DMS53 (cell line): ENCODE data around the gene TIPARP.

Experiments used
- DNase-seq: peaks from one replicate; lab custom pipeline; 2025; lab: John Stamatoyannopoulos, UW

The TIPARP gene, protein sequence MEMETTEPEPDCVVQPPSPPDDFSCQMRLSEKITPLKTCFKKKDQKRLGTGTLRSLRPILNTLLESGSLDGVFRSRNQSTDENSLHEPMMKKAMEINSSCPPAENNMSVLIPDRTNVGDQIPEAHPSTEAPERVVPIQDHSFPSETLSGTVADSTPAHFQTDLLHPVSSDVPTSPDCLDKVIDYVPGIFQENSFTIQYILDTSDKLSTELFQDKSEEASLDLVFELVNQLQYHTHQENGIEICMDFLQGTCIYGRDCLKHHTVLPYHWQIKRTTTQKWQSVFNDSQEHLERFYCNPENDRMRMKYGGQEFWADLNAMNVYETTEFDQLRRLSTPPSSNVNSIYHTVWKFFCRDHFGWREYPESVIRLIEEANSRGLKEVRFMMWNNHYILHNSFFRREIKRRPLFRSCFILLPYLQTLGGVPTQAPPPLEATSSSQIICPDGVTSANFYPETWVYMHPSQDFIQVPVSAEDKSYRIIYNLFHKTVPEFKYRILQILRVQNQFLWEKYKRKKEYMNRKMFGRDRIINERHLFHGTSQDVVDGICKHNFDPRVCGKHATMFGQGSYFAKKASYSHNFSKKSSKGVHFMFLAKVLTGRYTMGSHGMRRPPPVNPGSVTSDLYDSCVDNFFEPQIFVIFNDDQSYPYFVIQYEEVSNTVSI

DNA sequence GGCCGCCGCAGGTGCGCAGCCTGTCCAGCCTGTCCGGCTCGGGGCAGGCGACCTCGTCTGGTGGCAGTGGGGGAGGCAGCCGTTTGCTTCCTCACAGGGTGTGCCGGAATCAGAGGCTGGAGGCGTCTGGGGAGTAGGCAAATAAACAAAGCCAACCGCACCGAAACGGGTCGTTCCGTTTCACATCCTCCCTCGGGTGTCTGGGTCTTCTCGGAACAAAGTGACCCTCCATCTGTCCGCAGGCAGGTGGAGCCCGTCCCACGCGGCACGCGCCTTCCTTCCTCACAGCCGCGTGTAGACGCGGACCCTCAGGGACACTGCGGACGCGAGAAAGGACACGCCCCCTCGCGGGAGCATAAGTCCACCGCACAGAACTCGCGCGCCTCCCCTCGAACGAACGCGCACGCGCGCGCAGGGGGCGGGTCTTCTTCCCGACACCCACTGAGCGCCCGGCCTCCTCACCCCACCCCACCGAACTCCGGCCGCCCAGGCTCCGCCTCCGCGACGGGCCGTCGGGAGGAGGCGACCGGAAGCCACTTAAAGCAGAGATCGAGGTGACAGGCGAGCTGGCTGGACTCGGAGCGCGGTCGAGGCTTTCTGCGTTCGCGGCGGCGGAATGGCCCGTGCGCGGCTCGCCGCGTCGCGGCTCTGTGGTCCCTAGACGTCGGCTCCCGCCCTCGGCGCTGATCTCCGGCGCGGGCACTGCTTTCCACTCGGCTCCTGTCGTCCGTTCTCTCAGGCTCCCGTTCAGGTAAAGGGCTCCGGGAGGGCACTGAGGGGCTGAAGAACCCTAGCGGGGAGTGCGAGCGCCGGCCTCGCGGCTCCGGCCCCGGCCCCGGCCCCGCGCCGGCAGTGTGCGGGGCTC is at the start of gene TIPARP:
Gene TIPARP, plus strand, starts transcription at position 545 of the 865 bp plus-strand sequence. CDS start 3,108 bp downstream, outside the sequence.
- peak; percentile 98 for DNase-seq

DNA sequence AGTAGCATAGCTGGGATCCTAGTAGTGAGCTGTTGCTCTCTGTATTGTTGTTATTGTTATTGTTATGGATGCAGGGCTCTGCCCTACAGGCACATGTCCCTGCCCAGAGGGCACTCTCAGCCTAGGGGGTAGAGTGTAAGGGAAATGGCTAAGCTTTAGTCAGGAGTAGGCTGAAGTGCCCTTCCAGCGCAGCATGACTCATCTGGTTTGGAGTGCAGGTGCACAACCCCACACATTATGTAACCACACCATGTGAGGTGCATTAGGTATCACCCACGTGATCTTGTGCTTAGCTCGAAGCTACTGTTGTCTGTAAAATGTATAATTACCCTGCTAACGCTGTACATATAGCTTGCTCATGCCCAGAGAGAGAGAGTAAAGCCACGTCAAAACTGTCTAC is 48.3 kb upstream of the TIPARP start:
- DNase-seq, result peak; percentile 97

DNA sequence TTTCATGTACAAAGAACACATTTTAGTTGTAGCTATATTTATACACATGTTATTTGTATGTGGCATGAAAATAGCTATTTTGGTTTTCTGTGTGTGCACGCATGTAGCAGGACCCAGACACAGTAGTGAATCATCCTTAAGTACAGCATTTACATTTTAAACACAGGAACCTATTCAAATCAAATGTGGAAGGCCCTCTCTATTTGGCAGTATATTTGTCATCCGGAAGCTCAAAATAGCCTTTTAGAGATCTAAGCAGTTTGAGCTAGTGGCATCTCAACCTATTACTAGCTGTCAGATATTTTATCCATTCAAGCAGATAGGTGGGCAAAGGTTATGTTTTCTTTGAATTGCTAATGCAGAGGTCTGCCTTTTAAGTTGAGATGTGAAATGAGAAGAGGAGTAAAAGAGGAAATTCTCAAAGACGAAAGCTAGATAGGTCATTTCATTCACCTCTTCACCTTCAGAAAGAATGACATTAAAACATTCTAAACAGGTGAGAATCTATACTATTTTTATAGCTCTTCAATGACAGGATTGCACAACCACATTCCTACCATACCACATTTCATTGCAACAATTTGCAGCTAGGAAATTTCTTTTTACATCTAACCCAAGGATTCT is 46.3 kb upstream of the TIPARP start:
- no peak for DNase-seq

DNA sequence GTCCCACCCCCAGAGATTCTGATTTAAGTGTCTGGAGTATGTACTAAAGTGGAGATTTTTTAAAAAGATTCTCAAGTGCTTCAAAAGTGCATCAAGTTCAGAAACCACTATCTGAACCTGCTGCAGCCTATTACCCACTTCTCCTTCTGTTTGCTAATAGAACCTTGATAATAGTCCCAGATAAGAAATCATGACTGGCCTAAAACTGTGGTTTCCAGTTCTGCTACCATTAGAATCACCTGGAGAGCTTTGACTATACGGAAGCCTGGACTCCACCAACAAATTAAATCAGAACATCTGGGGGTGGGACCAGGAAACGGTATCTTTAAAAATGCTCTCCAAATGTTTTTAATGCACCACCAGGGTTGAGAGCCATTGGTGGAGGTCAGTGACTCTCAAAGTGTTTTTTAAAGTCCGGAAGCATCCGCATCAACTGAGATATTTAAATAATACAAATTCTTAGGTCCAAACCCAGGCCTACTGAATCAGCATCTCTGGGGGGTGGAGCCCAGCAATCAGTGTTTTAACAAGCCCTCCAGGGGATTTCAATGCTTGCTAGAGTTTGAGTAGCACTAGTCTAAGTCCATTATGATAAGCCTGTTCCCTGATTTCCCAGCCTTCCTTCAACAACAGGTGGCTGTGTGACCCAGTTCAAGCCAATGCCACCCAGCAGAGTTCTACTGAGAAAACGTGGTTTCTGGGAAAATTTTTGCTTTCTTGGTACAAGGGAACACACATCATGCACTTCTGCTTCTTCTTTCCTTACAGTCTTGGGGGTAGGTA is 45.4 kb upstream of the TIPARP start:
- DNase-seq, result no peak

DNA sequence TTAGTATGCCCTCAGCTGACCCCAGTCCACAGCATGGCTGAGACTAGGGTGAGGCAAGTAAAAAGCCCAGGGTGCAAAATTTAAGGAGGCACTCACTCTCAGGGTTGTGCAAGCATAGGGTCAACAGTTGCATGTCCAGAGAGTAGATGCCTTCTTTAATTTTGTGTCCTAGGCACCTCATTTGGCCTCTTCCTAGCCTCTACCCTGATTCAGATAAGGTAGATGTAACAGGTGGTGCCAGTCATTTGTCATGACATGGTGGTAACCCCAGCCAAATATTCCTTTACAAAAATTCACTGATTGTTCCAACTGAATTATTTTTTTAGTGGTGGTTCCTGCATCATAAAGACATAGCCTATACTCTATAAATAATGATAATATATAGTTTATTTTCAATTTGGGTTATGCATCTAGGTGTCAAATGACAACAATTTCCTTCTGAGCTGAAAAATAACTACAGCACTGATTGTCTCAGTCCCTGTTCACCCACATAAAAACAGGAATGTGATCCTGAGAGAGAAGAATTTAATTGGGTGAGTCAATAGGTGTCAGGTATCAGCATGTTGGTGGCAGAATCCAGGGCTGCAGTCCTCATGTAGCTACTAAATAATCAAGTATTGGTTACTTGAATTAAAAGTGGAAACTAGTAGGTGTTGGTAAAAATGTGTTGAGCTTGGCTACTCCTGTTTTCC is 44.2 kb upstream of the TIPARP start:
- peak; percentile 33 for DNase-seq

DNA sequence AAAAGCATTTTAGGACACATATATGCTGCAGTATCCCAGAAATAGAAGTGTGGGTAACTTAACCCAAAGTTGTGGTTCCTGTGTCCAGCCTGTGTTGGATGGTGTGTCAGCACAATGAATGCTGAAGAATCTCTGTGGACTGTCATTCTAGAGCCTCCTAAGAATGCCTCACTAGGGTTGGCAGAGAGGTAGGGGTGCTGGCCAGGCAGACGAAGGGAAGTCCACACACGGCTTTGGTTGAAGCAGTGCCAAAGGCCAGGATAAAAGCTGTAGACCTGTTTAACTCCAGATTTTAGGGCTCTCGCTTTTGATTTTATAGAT is 43.7 kb upstream of the TIPARP start:
- no peak for DNase-seq

DNA sequence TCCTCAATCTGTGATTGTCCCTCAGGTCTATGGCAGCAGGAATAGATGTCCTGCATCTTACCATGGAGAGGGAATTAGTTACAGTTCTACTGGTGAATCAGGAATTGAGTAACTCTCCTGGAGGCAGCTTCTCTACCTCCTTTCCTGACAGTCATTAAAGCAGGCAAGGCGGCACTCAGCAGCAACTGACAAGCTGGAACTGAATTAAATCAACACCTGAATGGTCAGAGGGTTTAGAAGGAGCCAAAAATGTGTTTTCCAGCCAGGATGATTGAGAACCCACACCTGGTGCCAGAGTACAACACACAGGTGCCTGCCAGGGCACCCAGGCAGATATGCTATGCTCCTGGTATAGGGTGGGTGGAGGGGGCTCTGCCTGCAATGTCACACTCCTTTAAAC is 43.1 kb upstream of the TIPARP start:
- no peak for DNase-seq

DNA sequence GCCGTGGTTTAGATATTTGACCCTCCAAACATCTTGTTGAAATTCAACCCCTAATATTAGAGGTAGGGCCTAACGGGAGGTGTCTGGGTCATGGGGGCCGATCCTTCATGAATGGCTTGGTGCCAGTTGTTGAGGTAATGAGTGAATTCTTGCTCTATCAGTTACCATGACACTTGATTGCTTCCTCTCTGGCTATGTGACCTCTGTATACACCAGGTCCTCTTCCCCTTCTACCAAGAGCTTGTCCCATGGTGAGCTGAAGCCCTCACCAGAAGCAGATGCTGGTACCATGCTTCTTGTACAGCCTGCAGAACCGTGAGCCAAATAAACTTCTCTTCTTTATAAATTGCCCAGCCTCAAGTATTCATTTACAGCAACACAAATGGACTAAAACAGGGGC is 41.8 kb upstream of the TIPARP start:
- no peak for DNase-seq

DNA sequence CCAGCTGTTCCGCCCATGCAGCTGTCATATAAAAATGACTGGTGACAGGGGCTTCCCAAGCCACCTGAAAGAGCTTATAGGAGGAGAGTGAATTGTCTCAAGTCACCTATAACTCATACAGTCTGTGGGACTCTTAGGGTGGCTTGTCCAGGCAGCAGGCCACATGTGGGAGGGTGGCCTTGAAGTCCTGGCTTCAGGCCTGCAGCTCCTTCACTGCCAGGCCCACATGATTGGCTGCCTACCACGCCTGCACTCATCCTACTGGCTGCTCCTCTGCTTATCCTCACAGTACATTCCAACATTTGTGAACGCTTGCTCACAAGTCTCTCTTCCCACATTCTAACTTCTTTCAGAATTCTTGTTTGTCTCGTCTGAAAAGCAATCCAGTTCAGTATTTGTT is 41.1 kb upstream of the TIPARP start:
- DNase-seq, result no peak

DNA sequence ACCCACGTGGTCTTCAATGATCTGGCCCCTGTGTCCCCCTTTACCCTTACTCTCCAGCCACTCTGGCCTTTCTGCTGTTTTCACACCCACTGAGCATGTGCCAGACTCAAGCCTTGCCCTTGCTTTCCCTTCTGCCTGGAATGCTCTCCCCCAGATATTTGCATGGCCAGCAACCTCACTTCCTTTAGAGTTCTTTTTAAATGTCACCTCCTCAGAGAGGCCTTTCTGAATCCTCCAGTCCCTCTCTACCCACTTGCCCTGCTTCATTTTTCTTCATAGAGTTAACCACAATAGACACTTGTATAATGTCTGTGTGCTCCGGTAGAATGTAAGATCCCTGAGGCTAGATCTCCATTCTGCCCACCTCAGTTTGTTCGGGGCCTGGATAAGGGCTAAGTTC is 39.4 kb upstream of the TIPARP start:
- no peak for DNase-seq

DNA sequence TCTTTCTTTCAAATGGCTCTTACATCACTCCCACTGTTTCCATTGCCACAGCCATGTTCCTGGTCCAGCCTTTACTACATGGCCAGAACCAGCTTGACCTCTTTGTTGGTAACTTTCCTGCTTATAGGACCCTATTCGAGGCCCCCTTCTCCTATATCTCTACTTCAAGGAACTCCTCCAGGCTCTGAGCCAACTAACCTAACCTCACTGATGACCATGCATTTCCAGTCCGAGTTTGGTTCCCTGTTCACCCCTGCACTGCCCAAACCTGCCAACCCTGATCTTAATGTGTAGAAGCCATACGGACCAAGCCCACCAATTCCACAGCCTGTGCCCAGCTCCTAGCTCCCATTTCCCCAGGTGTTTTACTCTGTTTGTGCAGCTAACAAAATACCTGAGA is 38.4 kb upstream of the TIPARP start:
- no peak for DNase-seq

DNA sequence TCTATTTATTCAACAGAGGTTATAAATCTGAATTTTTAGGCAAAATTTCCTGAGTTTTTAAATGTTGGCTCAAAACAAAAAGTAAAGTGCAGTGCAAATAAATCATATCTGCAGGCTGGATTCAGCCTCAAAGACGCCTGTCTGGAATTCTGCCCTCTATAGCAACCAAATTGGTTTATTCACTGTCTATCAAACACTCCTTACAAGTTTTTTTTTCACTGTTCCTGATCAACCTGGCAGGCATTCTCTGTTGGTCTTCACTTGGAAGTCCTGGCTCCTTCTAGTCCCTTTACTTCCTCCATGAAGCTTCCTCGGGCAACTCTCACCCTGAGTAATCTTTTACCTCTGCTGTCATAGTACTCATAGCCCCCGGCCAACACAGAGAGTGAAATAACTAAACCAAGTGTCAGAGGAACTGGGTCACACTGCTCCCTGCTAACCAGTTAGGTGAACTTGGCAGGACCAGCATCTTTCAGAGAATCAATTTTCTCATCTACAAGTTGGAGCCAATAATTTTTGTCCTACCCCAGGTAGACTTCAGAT is 36.8 kb upstream of the TIPARP start:
- DNase-seq, result no peak

DNA sequence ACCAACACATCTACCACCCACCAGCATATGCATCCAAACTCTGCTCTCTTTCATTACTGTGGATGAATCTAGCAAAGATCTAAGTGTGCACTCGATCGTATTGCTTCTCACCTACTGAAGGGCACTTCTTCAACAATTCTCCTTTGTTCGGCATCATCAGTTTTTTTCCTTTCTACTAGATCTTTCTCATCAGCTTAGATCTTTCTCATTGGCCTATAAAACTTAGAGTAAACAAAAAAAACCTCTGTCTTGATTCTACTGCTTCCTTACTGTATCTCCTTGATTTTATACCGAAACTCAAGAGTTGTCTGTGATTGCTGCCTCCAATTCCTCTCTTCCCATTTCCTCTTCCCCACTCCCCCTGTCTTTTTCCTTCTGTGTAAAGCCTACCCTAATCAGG is 36.1 kb upstream of the TIPARP start:
- no peak for DNase-seq

DNA sequence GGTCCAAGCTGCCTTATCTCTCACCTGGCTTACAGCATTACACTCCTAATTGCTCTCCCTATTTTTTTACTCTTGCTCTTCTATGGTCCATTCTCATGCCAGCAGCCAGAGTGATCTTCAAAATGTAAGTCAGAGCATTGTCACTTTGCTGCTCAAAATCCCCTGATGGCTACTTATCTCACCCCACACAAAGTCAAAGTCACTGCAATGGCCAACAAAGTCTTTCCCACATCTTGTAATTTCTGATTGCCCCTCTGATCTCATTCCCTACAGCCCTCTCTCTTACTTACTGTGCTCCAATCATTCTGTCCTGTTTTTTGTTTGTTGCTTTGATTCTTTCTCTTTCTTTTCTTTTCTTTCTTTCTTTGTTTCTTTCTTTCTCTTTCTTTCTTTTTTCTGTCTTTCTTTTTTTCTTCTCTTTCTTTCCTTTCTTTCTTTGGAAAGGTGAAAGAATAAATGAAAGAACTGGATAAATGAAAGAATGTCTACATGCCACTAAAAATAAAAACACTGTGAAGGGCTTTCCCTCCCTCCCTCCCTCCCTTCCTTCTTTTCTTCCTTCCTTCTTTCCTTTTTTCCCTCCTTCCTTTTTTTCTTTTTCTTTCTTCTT is 34.9 kb upstream of the TIPARP start:
- DNase-seq, result no peak

DNA sequence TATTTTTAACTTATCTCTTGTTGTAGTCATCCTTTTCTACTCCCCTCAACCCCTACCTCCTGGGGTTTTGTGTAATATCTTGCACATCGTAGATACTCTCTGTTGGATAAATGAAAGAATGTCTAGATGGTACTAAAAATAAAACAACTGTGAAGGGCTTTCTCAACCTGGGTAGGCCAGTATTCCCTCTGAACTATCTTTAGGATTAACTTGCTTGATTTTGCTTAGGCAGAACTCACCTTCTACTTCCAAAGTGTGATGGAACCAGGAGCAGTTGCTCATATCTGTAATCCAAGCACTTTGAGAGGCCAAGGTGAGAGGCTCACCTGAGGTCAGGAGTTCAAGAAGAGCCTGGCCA is 32.8 kb upstream of the TIPARP start:
- no peak for DNase-seq

DNA sequence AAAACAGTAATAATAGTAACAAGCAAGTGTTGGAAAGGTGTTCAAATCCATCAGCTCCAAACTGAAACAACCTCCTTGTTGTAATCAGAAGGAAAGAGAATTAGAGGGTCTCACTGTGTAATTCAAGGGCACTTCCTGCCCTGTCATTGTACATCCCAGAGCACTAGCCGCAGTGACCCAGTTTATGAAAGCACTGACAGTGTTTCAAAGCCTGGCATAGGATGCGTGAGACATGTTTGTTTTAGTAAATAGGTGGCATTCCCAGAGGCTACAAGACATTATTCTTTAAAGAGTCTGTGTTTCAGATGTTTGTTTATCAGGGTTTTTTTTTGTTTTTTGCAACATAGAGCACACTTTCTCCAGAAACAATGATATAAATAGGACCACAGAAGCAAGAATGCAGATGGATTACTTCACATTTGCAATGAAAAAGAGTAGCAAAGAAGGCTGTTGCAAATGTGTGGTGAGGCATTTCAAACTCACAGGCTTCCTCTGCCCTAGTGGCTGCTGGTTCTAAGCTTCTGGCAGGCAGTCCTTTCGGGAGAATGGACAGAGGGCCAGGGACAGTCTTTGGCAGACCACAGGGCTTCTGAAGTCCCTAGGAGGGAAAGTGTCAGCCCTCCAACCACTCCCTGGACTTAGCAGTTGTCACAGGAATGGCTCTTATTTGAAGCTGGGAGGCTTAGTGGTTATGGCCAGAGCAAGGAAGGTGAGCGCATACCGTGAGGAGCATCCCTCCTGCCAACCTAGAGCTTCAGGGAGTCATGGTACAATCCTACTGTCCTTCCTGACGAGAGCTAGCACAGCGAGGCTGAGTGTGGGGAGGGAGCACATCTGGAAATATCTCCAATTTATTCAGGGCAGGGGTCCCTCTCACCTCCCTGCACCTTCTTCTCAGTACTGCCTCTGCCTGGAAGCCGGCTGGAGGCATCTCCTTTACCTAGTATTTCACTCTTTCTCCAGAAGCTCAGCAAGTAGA is 31.4 kb upstream of the TIPARP start:
- no peak for DNase-seq

DNA sequence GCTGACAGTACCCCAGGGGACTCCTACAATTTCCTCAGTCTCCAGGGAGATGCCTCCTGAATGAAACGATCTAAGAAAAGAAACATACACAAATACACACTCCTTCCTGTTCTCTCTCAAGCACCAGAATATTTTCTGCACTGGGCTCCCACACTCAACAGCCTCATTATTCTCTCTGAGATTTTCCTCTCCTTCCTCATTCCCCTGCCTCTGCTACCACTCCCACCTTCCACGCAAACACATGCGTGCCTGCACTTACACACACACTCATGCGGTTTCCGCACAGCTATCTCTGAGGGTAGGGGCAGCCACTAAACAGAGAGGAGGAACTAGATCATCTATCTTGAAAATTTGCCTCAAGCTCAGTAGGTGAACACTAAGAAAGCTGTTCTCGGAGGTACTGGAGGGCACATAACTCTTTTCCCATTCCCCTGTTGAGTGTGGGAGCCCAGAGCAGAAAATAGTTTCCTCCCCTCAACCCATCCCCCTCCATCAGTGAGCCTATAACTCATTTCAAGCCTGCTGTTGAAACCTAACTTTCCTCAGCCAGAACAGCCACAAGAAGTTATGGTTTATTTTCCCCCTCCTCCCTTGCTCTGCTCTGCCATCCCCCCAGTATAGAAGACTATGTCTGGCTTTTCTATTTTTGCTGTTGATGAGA is 30.5 kb upstream of the TIPARP start:
- no peak for DNase-seq

DNA sequence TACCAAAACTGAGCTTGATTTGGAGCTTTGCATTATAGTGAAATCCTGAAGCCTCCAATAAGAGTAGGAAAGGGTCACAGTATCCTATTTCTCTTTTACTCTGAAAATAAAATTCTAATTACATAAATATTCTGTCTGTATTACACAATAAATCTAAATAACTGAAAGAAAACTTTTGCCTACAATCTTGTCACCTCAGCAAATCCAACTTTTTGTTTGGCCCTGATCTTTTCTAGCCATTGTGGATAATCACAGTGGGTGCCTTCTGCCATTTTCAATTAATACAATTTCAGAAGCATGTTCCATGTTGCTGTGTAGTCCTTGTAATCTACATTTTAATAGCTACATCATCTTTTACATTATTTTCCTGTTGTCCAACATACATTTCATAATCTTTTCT is 29.4 kb upstream of the TIPARP start:
- DNase-seq, result no peak

DNA sequence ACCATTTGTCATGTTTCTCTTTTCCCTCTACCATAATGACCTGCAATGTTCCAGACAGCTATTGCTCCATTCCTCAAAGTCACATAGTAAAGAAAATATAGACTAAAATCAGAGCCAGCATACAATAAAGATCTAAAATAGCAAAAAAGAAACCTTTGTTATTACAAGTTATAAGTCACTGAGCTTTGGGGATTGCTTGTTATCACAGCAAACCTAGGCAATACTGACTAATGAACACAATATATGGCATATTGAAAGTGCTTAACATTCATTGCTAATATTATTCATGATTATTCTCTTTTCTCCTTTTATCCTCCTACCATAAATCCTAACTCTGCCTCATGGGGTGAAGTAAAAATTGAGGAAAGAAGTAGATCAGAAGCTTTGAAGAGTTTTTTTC is 27.4 kb upstream of the TIPARP start:
- no peak for DNase-seq
